Liver (tissue), 9 donors: ENCODE measurements around the gene ICAM1. TPM values are rescaled to one million over a fixed set of nuclear protein-coding genes. Genes with fewer than 3 reads are reported as not detected.

ENCODE experiments used
- DNase-seq: peaks from one replicate; pipeline ENCODE4 v3.0.0-alpha.2; 2017; ENCODE audit warnings: low spot score
- H3K27ac ChIP-seq, 2 donors: one replicate each; pipeline ENCODE4 v1.7.0; 2013; ENCODE audit warnings: inconsistent platforms in 2 of 2, low read length in 2 of 2, control low read depth in 1 of 2, low read depth in 1 of 2, mild to moderate bottlenecking in 1 of 2
- H3K27me3 ChIP-seq, 4 donors: one replicate each; pipeline versions ENCODE4 v1.6.1 to v1.7.0; 2013; ENCODE audit warnings: low read length in 3 of 4, inconsistent platforms in 1 of 4, mild to moderate bottlenecking in 1 of 4, moderate library complexity in 1 of 4; ENCODE audit not compliant: control insufficient read depth in 4 of 4, insufficient read depth in 4 of 4
- H3K36me3 ChIP-seq, 4 donors: one replicate each; pipeline versions ENCODE4 v1.6.1 to v1.7.0; 2013; ENCODE audit warnings: low read length in 3 of 4, mild to moderate bottlenecking in 3 of 4, low read depth in 1 of 4, moderate library complexity in 1 of 4; ENCODE audit not compliant: control insufficient read depth in 4 of 4, insufficient read depth in 3 of 4
- H3K4me1 ChIP-seq, 4 donors: one replicate each; pipeline versions ENCODE4 v1.6.1 to v1.7.0; 2013; ENCODE audit warnings: low read length in 3 of 4, mild to moderate bottlenecking in 3 of 4, moderate library complexity in 1 of 4; ENCODE audit not compliant: control insufficient read depth in 4 of 4, insufficient read depth in 4 of 4
- H3K4me3 ChIP-seq, 3 donors: one replicate each; pipeline versions ENCODE4 v1.6.1 to v1.7.0; 2013; ENCODE audit warnings: low read length in 3 of 3, control low read depth in 1 of 3, low read depth in 1 of 3, mild to moderate bottlenecking in 1 of 3
- H3K9ac ChIP-seq, 2 donors: one replicate each; pipeline ENCODE4 v1.7.0; 2013; ENCODE audit warnings: low read length in 2 of 2, mild to moderate bottlenecking in 2 of 2, moderate library complexity in 2 of 2, control low read depth in 1 of 2, low read depth in 1 of 2
- H3K9me3 ChIP-seq, 4 donors: one replicate each; pipeline versions ENCODE4 v1.6.1 to v1.7.0; 2013; ENCODE audit warnings: low read length in 3 of 4; ENCODE audit not compliant: control insufficient read depth in 4 of 4
- EGR1 ChIP-seq, 2 donors: IDR thresholded peaks; 2 replicates each; pipeline ENCODE4 v1.6.1; 2016 to 2018; ENCODE audit warnings: antibody characterized with exemption in 2 of 2, low read depth in 2 of 2
- FOXA1 ChIP-seq: IDR thresholded peaks from 2 replicates; pipeline ENCODE4 v1.6.1; 2016; ENCODE audit warnings: antibody characterized with exemption
- FOXA2 ChIP-seq: IDR thresholded peaks from 2 replicates; pipeline ENCODE4 v1.6.1; 2016; ENCODE audit warnings: antibody characterized with exemption
- GABPA ChIP-seq, 2 donors: IDR thresholded peaks in 1 of 2; conservative IDR thresholded peaks in 1 of 2; 2 replicates each; pipeline ENCODE4 v1.6.1; 2016; ENCODE audit warnings: antibody characterized with exemption in 2 of 2, mild to moderate bottlenecking in 1 of 2, moderate library complexity in 1 of 2
- HNF4A ChIP-seq, 2 donors: conservative IDR thresholded peaks; 2 replicates each; pipeline ENCODE4 v1.6.1; 2016; ENCODE audit warnings: antibody characterized with exemption in 2 of 2, mild to moderate bottlenecking in 2 of 2
- HNF4G ChIP-seq: IDR thresholded peaks from 2 replicates; pipeline ENCODE4 v1.6.1; 2016; ENCODE audit warnings: antibody characterized with exemption
- JUND ChIP-seq, 2 donors: IDR thresholded peaks; 2 replicates each; pipeline ENCODE4 v1.6.1; 2016; ENCODE audit warnings: antibody characterized with exemption in 2 of 2
- MAX ChIP-seq: IDR thresholded peaks from 2 replicates; pipeline ENCODE4 v1.6.1; 2016; ENCODE audit warnings: antibody characterized with exemption
- NR2F2 ChIP-seq: IDR thresholded peaks from 2 replicates; pipeline ENCODE4 v1.6.1; 2016; ENCODE audit warnings: antibody characterized with exemption
- REST ChIP-seq: IDR thresholded peaks from 2 replicates; pipeline ENCODE4 v1.6.1; 2016; ENCODE audit warnings: antibody characterized with exemption, mild to moderate bottlenecking
- RXRA ChIP-seq, 2 donors: IDR thresholded peaks; 2 replicates each; pipeline ENCODE4 v1.6.1; 2017 to 2018; ENCODE audit warnings: antibody characterized with exemption in 2 of 2, mild to moderate bottlenecking in 1 of 2
- SP1 ChIP-seq: IDR thresholded peaks from 2 replicates; pipeline ENCODE4 v1.6.1; 2018; ENCODE audit warnings: antibody characterized with exemption, mild to moderate bottlenecking
- TAF1 ChIP-seq: conservative IDR thresholded peaks from 2 replicates; pipeline ENCODE4 v1.6.1; 2016; ENCODE audit warnings: antibody characterized with exemption, mild to moderate bottlenecking
- YY1 ChIP-seq: IDR thresholded peaks from 2 replicates; pipeline ENCODE4 v1.6.1; 2016; ENCODE audit warnings: antibody characterized with exemption, mild to moderate bottlenecking
- ZBTB33 ChIP-seq: IDR thresholded peaks from 2 replicates; pipeline ENCODE4 v1.6.1; 2016; ENCODE audit warnings: antibody characterized with exemption
- WGBS: extraction: QIAGEN DNeasy Blood & Tissue Kit; methylation state at CpG from one replicate; pipeline ENCODE4 v1.1.7; 2013; 5-methylcytosine and 5-hydroxymethylcytosine counted together
- polyA plus RNA-seq, 2 donors: library from polyadenylated mRNA; stranded (reverse) in 1 of 2; unstranded in 1 of 2; fragments of 200-250 nt in 1 of 2; fragments of >200 nt in 1 of 2; fragmentation: Nextera tagmentation in 1 of 2; extraction: Ambion mirVana in 1 of 2; gene quantifications; one replicate each; pipeline versions ENCODE4 v1.2.1 to v1.2.3, GENCODE V29; 2013 to 2015
- total RNA-seq, 2 donors: library from RNA; depleted of rRNA; stranded (reverse); fragments of >200 nt; gene quantifications; one replicate each; pipeline ENCODE4 v1.2.3, GENCODE V29; 2014
- TF ChIP-seq, protein P1 (sequence below): fragments of 150-350 bp; IDR thresholded peaks from 2 replicates; pipeline ENCODE4 v1.5.1; 2017; ENCODE audit warnings: improper control_type of control experiment, low read depth, low read length; ENCODE audit not compliant: missing input control
- TF ChIP-seq, protein P2 (sequence below): IDR thresholded peaks from 2 replicates; pipeline ENCODE4 v1.6.1; 2016; ENCODE audit warnings: antibody characterized with exemption
- donor health status: healthy.
- donor health status: healthy.
- donor health status: healthy.
- donor health status: healthy.
- donor health status: healthy.

ICAM1 gene
- total and polyA plus RNA-seq, 4 donors, result 7.8 to 26.3 (median 19.8) TPM

DNA sequence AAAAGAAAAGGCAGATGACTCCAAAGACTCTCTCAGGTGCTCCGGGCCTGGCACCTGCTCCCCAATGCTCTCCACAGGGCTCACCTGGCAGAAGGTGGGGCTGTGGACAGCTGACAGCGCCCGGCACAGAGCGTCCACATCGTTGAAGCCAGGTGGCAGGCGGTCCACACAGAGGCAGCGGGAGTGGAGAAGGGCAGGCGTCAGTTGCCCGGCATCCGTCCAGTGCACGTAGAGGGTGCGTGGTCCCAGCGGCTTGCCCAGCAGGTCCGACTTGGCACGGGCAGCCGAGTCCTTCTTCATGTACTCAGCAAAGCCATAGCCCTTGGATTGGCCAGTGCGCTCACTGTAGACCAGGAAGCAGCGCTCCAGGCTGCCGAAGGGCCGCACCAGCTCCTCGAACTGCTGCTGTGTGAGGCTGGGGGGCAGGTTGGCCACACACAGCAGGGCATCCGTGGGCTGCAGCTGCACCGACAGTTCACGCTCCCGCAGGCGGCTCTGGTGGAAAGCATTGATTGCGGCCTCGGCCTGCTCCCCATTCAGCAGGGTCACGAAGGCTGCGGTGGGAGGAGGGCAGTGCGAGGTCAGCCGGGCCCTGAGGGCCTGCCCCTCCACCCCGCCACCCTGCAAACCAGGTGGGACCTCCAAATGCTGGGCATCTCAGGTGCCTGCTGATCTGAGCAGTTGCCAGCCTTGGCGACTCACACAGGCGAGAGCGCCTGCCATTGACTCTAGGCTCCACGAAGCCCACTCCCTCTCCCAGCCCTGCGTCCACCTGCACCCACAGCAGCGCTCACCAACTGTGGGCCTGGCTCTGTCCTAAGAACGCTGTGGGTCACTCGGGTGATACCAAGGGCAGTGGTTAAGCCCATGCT lies 57.9 kb downstream of the ICAM1 start:
- no peak overlapping the region for H3K4me3 ChIP-seq
- peaks cover 11 to 48% (median 20%) of the 10 kb centered on the region in 4 donors for H3K36me3 ChIP-seq
- H3K27me3 ChIP-seq, result no peaks in the 10 kb centered on the region
- H3K9ac ChIP-seq, result no peak overlapping the region
- no peak overlapping the region for H3K27ac ChIP-seq
- H3K4me1 ChIP-seq, result peaks cover 3 to 27% (median 21%) of the 10 kb centered on the region in 4 donors
- no peak for DNase-seq
- TF ChIP-seq EGR1 (IDR thresholded peaks at IDR 0.05; ENCODE audit: low read depth in 2 of 2), result no peak
- no peak for TF ChIP-seq FOXA1
- TF ChIP-seq JUND (IDR thresholded peaks at IDR 0.05), result no peak
- TF ChIP-seq YY1, result no peak
- TF ChIP-seq RXRA (IDR thresholded peaks at IDR 0.05), result no peak
- TF ChIP-seq, protein P1, sequence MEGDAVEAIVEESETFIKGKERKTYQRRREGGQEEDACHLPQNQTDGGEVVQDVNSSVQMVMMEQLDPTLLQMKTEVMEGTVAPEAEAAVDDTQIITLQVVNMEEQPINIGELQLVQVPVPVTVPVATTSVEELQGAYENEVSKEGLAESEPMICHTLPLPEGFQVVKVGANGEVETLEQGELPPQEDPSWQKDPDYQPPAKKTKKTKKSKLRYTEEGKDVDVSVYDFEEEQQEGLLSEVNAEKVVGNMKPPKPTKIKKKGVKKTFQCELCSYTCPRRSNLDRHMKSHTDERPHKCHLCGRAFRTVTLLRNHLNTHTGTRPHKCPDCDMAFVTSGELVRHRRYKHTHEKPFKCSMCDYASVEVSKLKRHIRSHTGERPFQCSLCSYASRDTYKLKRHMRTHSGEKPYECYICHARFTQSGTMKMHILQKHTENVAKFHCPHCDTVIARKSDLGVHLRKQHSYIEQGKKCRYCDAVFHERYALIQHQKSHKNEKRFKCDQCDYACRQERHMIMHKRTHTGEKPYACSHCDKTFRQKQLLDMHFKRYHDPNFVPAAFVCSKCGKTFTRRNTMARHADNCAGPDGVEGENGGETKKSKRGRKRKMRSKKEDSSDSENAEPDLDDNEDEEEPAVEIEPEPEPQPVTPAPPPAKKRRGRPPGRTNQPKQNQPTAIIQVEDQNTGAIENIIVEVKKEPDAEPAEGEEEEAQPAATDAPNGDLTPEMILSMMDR, result no peak
- TF ChIP-seq TAF1, result no peak
- TF ChIP-seq, protein P2, sequence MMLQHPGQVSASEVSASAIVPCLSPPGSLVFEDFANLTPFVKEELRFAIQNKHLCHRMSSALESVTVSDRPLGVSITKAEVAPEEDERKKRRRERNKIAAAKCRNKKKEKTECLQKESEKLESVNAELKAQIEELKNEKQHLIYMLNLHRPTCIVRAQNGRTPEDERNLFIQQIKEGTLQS, result no peak
- TF ChIP-seq FOXA2, result no peak
- no peak for TF ChIP-seq HNF4G
- WGBS, result 97% methylated on average over 41 of the region's 41 CpGs
- no peaks in the 10 kb centered on the region for H3K9me3 ChIP-seq

- no peaks in the 10 kb centered on the region for H3K27me3 ChIP-seq
- H3K36me3 ChIP-seq, result peaks cover 11 to 42% (median 19%) of the 10 kb centered on the region in 4 donors
- no peak overlapping the region for H3K9ac ChIP-seq
- no peak for DNase-seq
- H3K27ac ChIP-seq, result no peak overlapping the region
- 97% methylated on average over 13 of the region's 13 CpGs for WGBS
- TF ChIP-seq NR2F2 (no peak), GABPA (IDR thresholded peaks at IDR 0.05 in 1 of 2, conservative IDR thresholded peaks at IDR 0.05 in 1 of 2) (no peak), HNF4G (no peak), ZBTB33 (no peak), JUND (IDR thresholded peaks at IDR 0.05) (no peak), FOXA2 (no peak), EGR1 (IDR thresholded peaks at IDR 0.05; ENCODE audit: low read depth in 2 of 2) (no peak), SP1 (no peak), MAX (no peak), HNF4A (conservative IDR thresholded peaks at IDR 0.05) (no peak), RXRA (IDR thresholded peaks at IDR 0.05) (no peak), FOXA1 (no peak), REST (no peak)
- TF ChIP-seq, protein P1, result no peak
- TF ChIP-seq, protein P2, result no peak
- no peaks in the 10 kb centered on the region for H3K9me3 ChIP-seq
- H3K4me1 ChIP-seq, result peaks cover 3 to 34% (median 25%) of the 10 kb centered on the region in 4 donors
- H3K4me3 ChIP-seq, result no peak overlapping the region
Observed at GRCh38 chr19:10329555-10329954, 58.6 kb downstream of the ICAM1 start.
